HG03175 (cell line): ENCODE measurements around the gene DUSP1.

Experiments used
- ATAC-seq: cut with Tn5 transposase; IDR thresholded peaks from one replicate; pipeline ENCODE4 v1.9.1; 2021; ENCODE audit warnings: mild to moderate bottlenecking, moderate library complexity; ENCODE audit not compliant: unreplicated experiment

DUSP1 gene

DNA sequence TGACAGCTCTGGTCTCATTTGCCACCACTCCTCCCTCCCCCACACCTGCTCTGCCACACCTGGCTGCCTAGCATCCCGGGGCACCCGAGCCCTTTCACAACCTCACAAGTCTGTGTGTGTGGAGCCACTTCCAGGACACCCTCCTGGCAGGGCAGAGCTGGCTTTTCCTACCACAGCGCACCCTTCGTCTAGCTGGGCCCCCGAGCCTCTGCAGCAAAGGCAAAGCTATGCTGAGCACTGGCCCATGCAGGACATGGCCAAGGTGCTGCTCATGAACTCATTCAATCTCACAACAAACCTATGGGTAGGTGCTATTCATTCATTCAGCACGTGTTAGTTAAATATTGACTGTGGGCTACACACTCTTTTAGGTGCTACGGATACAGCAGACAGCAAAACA lies 43.4 kb downstream of the DUSP1 start:
- ATAC-seq, result no peak

DNA sequence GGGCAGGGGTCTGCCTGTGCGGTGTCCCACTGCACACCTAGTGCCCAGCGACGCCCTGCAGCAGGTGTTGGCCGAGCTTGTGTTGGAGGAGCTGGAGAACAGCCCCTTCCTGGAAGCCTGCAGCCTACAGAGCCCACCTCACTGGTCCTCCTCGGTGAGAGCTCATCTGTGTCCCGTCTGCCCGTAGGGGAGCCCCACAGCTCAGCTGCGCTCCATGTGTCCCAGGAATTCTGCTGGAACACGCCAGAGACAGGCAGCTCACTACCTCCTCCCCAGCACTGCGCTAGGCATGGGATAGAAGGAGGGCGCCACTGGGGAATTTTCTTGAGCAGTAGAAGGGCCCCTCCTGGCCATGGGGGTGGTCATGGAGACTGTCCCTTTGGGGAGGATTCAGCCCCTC lies 44.0 kb downstream of the DUSP1 start:
- no peak for ATAC-seq

DNA sequence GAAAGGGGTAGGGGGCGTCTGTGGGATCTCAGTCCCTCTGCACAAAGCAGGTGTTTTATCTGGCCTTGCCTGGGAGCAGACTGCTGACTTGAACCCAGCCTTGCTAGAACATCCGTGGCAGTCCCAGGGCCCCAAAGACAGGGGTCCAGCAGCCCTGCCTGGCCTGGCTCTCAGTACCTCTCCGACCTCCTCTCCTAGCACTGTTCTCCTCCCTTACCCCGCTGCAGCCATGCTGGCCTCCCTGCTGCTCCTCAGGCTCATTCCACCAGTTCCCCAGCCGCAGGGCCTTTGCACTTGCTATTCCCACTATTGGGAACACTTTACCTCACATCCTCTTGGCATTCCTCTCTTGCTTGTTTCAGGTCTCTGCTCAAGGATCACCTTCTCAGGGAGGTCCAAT lies 45.2 kb downstream of the DUSP1 start:
- no peak for ATAC-seq

DNA sequence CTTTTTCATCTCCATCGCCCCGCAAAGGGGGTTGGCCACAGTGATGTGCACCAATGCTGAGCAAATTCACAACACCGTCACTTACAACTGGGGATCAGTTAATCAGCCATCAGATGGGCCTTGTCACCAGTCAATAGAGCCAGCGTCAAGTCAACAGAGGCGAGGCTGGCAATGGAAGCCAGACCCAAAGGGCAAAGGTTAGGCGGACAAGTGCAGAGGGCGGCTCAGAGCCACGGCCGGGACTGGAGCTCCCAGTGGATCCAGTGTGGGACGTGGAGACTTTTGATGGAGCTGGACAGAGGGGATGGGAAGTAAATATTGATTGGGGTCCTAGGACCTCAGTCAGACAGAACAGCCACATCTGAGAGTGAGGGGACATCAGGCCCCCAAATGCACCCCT lies 45.7 kb downstream of the DUSP1 start:
- no peak for ATAC-seq

DNA sequence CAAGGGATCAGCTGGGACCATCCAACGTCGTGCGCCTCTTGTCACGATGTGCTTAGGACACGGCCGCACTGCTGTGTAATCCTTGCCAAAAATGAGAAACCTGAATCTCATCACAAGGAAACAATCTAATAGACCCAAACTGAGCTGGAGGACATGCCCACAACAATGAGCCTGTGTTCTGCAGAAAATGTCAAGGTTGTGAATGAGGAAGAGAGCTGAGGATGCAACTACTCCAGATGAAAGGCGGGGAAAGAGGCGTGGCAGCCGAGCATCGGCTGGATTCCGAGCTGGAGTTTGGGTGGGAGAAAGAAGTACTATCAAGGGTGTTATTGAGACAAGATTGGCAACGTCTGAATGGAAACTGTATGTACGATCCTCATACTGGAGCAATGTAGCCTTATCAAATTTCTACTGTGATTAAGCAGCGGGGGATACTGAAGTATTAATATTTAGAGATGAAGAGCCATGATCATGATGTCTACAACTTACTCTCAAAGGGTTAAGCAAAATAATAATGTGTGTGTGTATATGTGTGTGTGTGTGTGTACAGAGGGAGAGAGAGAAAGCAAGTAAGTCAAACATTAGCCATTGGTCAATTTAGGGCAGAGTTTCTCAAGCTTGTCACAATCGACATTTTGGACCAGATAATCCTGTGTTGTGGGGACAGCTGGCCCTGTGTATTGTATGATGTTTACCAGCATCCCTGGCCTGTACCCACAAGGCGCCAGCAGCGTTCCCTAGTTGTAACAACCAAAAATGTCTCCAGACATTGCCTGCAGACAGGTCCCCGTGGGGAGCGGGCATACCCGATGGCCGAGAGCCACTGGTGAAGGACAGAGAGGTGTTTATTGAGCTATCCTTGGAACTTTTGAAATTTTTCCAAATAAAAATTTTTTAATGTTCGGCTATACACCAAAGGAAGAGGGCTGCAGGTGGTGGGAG lies 46.5 kb downstream of the DUSP1 start:
- no peak for ATAC-seq

DNA sequence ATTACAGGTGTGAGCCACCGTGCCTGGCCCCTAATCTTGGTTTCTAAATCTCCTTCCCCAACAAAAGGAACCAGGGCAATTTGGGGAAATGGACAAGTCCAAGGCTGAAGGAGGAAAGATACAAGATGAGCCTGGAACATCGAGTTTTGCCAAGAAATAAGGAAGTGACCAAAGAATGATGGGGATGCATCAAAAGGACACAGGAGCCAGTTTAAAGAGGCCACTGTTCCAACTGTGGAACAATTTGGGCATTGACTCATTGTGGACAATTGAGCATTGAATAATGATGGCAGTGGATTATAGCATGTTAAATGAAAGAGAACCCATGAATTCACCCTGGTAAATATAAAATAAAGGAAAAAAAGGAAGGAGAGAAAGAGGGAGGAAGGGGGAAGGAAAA lies 47.5 kb downstream of the DUSP1 start:
- ATAC-seq, result no peak

DNA sequence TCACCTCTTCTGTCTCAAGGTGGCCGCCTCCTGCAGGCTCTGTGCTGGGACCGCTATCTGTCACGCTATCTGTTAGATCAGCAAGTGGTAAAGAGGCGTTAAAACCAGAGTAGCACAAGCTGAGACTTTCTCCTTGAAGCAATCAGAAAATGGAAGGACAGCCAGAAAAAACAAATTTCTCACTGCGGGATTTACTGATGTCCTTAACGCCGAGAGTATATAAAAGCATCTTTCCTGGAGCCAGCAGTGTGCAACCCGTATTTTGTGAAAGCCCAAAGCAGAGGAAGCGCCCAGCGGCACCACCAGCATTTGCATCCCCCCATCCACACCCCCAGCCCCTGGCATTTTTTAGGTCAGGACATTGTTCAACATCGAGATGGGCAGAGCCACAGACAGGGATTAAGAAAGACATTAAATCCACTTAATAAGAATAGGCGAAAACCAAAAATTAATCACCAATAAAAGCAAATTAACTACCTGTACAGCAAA lies 48.6 kb downstream of the DUSP1 start:
- no peak for ATAC-seq

DNA sequence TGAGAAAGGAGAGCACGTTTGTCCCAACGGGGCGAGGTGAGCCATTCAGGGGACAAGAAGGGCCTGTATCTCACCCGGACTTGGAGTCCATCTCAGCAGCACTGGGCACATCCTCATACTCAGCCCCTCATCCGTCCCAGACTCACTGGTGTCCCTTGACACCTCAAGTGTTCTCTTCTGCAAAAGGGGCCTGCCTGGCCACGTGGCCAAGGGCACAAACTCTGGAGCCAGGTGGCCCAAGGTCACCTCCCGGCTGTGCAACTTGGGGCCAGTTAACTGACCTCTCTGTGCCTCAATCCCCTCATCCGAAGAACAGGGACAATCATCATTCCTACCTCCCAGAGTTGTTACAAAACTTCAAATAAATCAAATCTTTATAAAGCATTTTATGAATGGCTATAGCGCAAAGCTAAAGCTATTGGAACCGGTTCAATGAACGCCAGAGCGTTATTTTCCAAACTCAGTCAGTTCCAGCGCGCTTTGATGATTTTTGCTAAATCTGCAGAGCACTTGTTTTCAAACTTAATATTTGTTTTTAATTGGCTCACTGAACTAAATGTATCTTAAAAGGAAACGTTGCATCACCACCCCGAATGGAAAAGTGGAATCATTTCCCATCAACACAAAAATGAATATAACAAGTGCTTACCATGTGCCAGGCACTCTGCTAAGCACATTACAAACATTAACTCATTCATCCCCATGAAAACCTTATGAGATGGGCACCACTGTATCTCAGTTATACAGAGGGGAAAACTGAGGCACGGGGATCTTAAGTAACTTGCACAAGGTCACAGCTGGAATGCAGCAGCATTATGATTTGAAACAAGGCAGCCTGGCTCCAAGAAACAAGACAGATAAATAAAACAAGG lies 49.3 kb downstream of the DUSP1 start:
- no peak for ATAC-seq

DNA sequence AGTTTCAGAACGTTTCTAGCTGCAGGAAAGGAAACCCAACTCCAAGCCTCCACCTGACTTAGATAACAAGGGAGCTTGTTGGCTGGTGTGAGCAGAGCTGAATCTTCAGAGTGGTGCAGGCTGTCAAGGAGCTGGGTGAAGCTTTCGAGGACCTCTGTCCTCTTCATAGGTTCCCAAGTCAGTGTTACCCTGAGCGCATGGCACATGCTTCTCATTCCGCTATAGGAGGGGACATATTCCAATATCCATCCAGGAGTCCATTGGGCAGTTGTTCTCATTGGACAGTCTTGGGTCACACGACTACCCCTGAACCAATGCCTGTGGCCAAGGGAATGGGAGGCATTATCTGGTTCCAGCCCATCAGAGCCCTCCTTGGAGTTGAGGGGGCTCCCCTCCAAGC lies 50.3 kb downstream of the DUSP1 start:
- no peak for ATAC-seq

DNA sequence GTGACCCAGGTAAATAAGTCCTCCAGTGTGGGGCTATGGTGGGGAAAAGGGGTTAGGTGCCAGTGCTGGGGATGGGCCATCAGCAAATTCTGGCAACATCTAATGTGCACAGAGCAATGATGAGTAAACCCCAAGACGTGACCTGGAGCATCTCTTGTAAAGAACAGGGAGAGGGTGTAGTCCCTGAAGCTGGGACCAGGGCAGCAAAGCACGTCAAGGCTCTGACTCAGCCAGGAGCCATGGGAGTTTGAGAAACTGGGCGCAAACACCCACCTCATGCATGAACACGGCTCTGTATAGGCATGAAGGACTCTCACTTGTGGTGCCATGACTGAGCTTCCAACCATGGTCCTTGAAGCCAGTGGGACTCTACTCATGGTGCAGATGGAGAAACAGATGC lies 51.8 kb downstream of the DUSP1 start:
- ATAC-seq, result no peak

DNA sequence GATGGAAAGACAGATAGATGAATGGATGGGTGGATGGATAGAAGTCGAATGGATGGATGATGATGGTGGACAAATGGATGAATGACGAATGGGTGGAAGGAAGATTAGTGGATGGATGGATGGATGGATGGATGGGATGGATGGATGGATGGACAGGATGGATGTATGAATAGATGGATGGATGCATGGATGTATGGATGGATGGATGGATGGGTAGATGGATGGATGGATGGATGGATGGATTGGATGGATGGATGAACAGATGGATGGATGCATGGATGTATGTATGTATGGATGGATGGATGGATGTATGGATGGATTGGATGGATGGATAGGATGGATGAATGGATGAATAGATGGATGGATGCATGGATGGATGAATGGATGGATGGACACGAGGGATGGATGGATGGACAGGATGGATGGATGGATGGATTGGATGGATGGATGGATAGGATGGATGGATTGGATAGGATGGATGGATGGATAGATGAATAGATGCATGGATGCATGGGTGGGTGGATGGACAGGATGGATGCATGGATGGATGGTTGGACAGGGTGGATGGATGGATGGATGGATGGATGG lies 52.4 kb downstream of the DUSP1 start:
- ATAC-seq, result no peak
